IMR-90 (cell line): ENCODE measurements around the gene ZNF593OS. TPM values are rescaled to one million over a fixed set of nuclear protein-coding genes. Genes with fewer than 3 reads are reported as not detected.

ENCODE experiments used
- ATAC-seq: fragments of 200-7000 bp; cut with Tn5 transposase; 2 replicates; pipeline ENCODE4 v1.9.1; 2020; ENCODE audit warnings: low read depth, mild to moderate bottlenecking, moderate library complexity
- BruUV-seq: library from RNA; stranded (reverse); fragments of 400-500 nt; replicated peaks from 2 replicates; lab custom pipeline; 2021; lab: Mats Ljungman, UMichigan
- CTCF ChIA-PET: fragments of 300-600 bp; formaldehyde crosslinking; extraction: SDS; loops from one replicate; lab custom pipeline; 2021; ENCODE audit warnings: antibody characterized with exemption; lab: Yijun Ruan, JAX
- POLR2A ChIA-PET: fragments of 300-600 bp; sonication (Branson Sonifier 250); formaldehyde crosslinking; loops from one replicate; lab custom pipeline; 2022; ENCODE audit warnings: antibody characterized with exemption; ENCODE audit not compliant: unreplicated experiment; lab: Charles Lee
- DNase-seq: peaks from one replicate; pipeline ENCODE4 v3.0.0; 2013
- H2AFZ ChIP-seq: replicated peaks from 2 replicates; pipeline ENCODE3; 2013; ENCODE audit warnings: low read length, mild to moderate bottlenecking; ENCODE audit not compliant: poor library complexity
- H2AK5ac ChIP-seq: 2 replicates; pipeline ENCODE4 v1.6.1; 2013; ENCODE audit warnings: low read depth, low read length, inconsistent platforms
- H2AK9ac ChIP-seq: replicated peaks from 2 replicates; pipeline ENCODE3; 2013; ENCODE audit warnings: mild to moderate bottlenecking, low read depth, low read length, moderate library complexity; ENCODE audit not compliant: poor library complexity
- H2BK120ac ChIP-seq: 2 replicates; pipeline ENCODE4 v1.6.1; 2013; ENCODE audit warnings: low read depth, low read length, inconsistent platforms
- H2BK15ac ChIP-seq: 3 replicates; pipeline ENCODE4 v1.6.1; 2013; ENCODE audit warnings: low read depth, low read length, inconsistent platforms
- H2BK20ac ChIP-seq: 2 replicates; pipeline ENCODE4 v1.6.1; 2013; ENCODE audit warnings: low read depth, mild to moderate bottlenecking, inconsistent platforms, low read length, moderate library complexity
- H2BK5ac ChIP-seq: 2 replicates; pipeline ENCODE4 v1.6.1; 2013; ENCODE audit warnings: mild to moderate bottlenecking, low read depth, low read length, inconsistent platforms; ENCODE audit not compliant: poor library complexity, severe bottlenecking
- H3K14ac ChIP-seq: replicated peaks from 2 replicates; pipeline ENCODE4 v1.6.1; 2013; ENCODE audit warnings: low read depth, low read length, inconsistent platforms
- H3K18ac ChIP-seq: 2 replicates; pipeline ENCODE4 v1.6.1; 2013; ENCODE audit warnings: low read depth, low read length, control low read depth
- H3K23ac ChIP-seq: 2 replicates; pipeline ENCODE4 v1.6.1; 2013; ENCODE audit warnings: low read depth, low read length, inconsistent platforms
- H3K27ac ChIP-seq: 2 replicates; pipeline ENCODE4 v1.5.1; 2013; ENCODE audit warnings: mild to moderate bottlenecking, control low read depth, low read length; ENCODE audit not compliant: insufficient read depth
- H3K27me3 ChIP-seq: 2 replicates; pipeline ENCODE4 v1.6.1; 2013; ENCODE audit warnings: low read length; ENCODE audit not compliant: control insufficient read depth, insufficient read depth
- H3K36me3 ChIP-seq: 2 replicates; pipeline ENCODE4 v1.6.1; 2013; ENCODE audit warnings: low read length, mixed read lengths; ENCODE audit not compliant: control insufficient read depth, insufficient read depth
- H3K4ac ChIP-seq: 2 replicates; pipeline ENCODE4 v1.6.1; 2013; ENCODE audit warnings: low read depth, low read length, inconsistent platforms
- H3K4me1 ChIP-seq: 2 replicates; pipeline ENCODE4 v1.6.1; 2013; ENCODE audit warnings: low read length, mixed read lengths; ENCODE audit not compliant: control insufficient read depth, insufficient read depth
- H3K4me2 ChIP-seq: 2 replicates; pipeline ENCODE4 v1.6.1; 2013; ENCODE audit warnings: low read depth, mild to moderate bottlenecking, control low read depth, low read length, moderate library complexity
- H3K4me3 ChIP-seq: 2 replicates; pipeline ENCODE4 v1.5.1; 2013; ENCODE audit warnings: low read depth, mild to moderate bottlenecking, control low read depth, low read length, moderate library complexity; ENCODE audit not compliant: insufficient read depth
- H3K56ac ChIP-seq: 2 replicates; pipeline ENCODE4 v1.6.1; 2013; ENCODE audit warnings: low read length, inconsistent platforms; ENCODE audit not compliant: insufficient read depth; ENCODE audit errors: extremely low read depth
- H3K79me1 ChIP-seq, 2 experiments: 2 replicates each; pipeline ENCODE4 v1.6.1; 2013; ENCODE audit warnings: low read length in 2 of 2, inconsistent platforms in 1 of 2, low read depth in 1 of 2
- H3K9ac ChIP-seq: 2 replicates; pipeline ENCODE4 v1.6.1; 2013; ENCODE audit warnings: low read depth, low read length, control low read depth
- H3K9me1 ChIP-seq: 2 replicates; pipeline ENCODE4 v1.6.1; 2013; ENCODE audit warnings: low read length, inconsistent platforms; ENCODE audit not compliant: insufficient read depth
- H3K9me3 ChIP-seq: 2 replicates; pipeline ENCODE4 v1.6.1; 2013; ENCODE audit warnings: low read length; ENCODE audit not compliant: control insufficient read depth, insufficient read depth
- H4K20me1 ChIP-seq: 2 replicates; pipeline ENCODE4 v1.6.1; 2013; ENCODE audit warnings: low read length, inconsistent platforms; ENCODE audit not compliant: insufficient read depth
- H4K5ac ChIP-seq: 2 replicates; pipeline ENCODE4 v1.6.1; 2013; ENCODE audit warnings: mild to moderate bottlenecking, low read depth, low read length, control low read depth
- H4K8ac ChIP-seq, 2 experiments: 2 replicates each; pipeline ENCODE4 v1.6.1; 2013; ENCODE audit warnings: low read depth in 2 of 2, low read length in 2 of 2, control low read depth in 1 of 2, inconsistent platforms in 1 of 2
- H4K91ac ChIP-seq: 2 replicates; pipeline ENCODE4 v1.6.1; 2013; ENCODE audit warnings: low read depth, low read length, inconsistent platforms; ENCODE audit not compliant: insufficient read depth
- BHLHE40 ChIP-seq: fragments of 150-350 bp; IDR thresholded peaks from 2 replicates; pipeline ENCODE4 v1.6.1; 2016; ENCODE audit warnings: mild to moderate bottlenecking, low read depth, low read length
- CEBPB ChIP-seq: IDR thresholded peaks from 2 replicates; pipeline ENCODE4 v1.6.1; 2012; ENCODE audit warnings: low read depth, low read length, improper control_type of control experiment
- CHD1 ChIP-seq: IDR thresholded peaks from 2 replicates; pipeline ENCODE4 v1.6.1; 2012; ENCODE audit warnings: low read depth, low read length, improper control_type of control experiment
- CTCF ChIP-seq: conservative IDR thresholded peaks from 2 replicates; pipeline ENCODE4 v1.5.1; 2012; ENCODE audit warnings: mild to moderate bottlenecking, low read depth, low read length, improper control_type of control experiment
- ELK1 ChIP-seq: fragments of 150-350 bp; IDR thresholded peaks from 2 replicates; pipeline ENCODE4 v1.6.1; 2016; ENCODE audit warnings: low read depth, mild to moderate bottlenecking, low read length, moderate library complexity, borderline replicate concordance
- FOS ChIP-seq: fragments of 150-350 bp; IDR thresholded peaks from 2 replicates; pipeline ENCODE4 v1.6.1; 2016; ENCODE audit warnings: low read depth, low read length
- MAFK ChIP-seq: IDR thresholded peaks from 2 replicates; pipeline ENCODE4 v1.6.1; 2012; ENCODE audit warnings: low read depth, low read length, improper control_type of control experiment
- MAZ ChIP-seq: IDR thresholded peaks from 2 replicates; pipeline ENCODE4 v1.6.1; 2012; ENCODE audit warnings: low read depth, mild to moderate bottlenecking, low read length, improper control_type of control experiment, moderate library complexity, borderline replicate concordance
- MXI1 ChIP-seq: IDR thresholded peaks from 2 replicates; pipeline ENCODE4 v1.6.1; 2012; ENCODE audit warnings: low read depth, mild to moderate bottlenecking, low read length, moderate library complexity, borderline replicate concordance
- NFE2L2 ChIP-seq: fragments of 150-350 bp; IDR thresholded peaks from 2 replicates; pipeline ENCODE4 v1.6.1; 2016; ENCODE audit warnings: low read depth, mild to moderate bottlenecking, low read length
- POLR2A ChIP-seq: IDR thresholded peaks from 2 replicates; pipeline ENCODE4 v1.6.1; 2012; ENCODE audit warnings: mild to moderate bottlenecking, low read depth, low read length
- RAD21 ChIP-seq: IDR thresholded peaks from 2 replicates; pipeline ENCODE4 v1.6.1; 2012; ENCODE audit warnings: low read length, improper control_type of control experiment
- RCOR1 ChIP-seq: IDR thresholded peaks from 2 replicates; pipeline ENCODE4 v1.6.1; 2012; ENCODE audit warnings: mild to moderate bottlenecking, low read length, improper control_type of control experiment; ENCODE audit not compliant: insufficient replicate concordance
- RFX5 ChIP-seq: IDR thresholded peaks from 2 replicates; pipeline ENCODE4 v1.8.0; 2012; ENCODE audit warnings: low read depth, mild to moderate bottlenecking, low read length, moderate library complexity
- SMC3 ChIP-seq: fragments of 150-350 bp; IDR thresholded peaks from 2 replicates; pipeline ENCODE4 v1.6.1; 2016; ENCODE audit warnings: low read depth, mild to moderate bottlenecking, antibody characterized with exemption, low read length, moderate library complexity
- USF2 ChIP-seq: fragments of 150-350 bp; IDR thresholded peaks from 2 replicates; pipeline ENCODE4 v1.6.1; 2017; ENCODE audit warnings: mild to moderate bottlenecking, antibody characterized with exemption, low read length, low read depth
- WGBS, 2 experiments: methylation state at CpG; one replicate each; pipeline versions ENCODE4 v1.1.5 to v1.1.7; 2013; ENCODE audit warnings: missing lambda C conversion rate in 2 of 2; ENCODE audit not compliant: insufficient read length in 1 of 2; ENCODE audit errors: extremely low coverage in 2 of 2; 5-methylcytosine and 5-hydroxymethylcytosine counted together
- dilution Hi-C: fragments of 300-500 bp; cut with HindIII; formaldehyde crosslinking; loops from one replicate; pipeline ENCODE4 v1.14.3; 2018; ENCODE audit warnings: low sequenced_read_pairs; ENCODE audit not compliant: unreplicated experiment
- in situ Hi-C: fragments of 300-500 bp; cut with MboI; formaldehyde crosslinking; loops from 3 replicates; pipeline ENCODE4 v1.14.3; 2019; ENCODE audit warnings: low sequenced_read_pairs, inconsistent platforms, mixed read lengths
- intact Hi-C: fragments of 100-400 bp; cut with micrococcal nuclease; formaldehyde crosslinking; loops from 2 replicates; pipeline ENCODE4 v1.10.0; 2022
- polyA plus RNA-seq, 3 experiments: library from polyadenylated mRNA; depleted of rRNA; stranded (reverse); fragments of >200 nt; gene quantifications; 2 replicates each; pipeline ENCODE4 v1.2.3, GENCODE V29; 2012; ENCODE audit warnings: low replicate concordance in 1 of 3
- total RNA-seq: library from RNA; depleted of rRNA; stranded (reverse); fragments of >200 nt; gene quantifications from 2 replicates; pipeline ENCODE4 v1.2.3, GENCODE V29; 2012

ZNF593OS gene
- total and polyA plus RNA-seq, 2 of the 4 experiments (the other 2 are of a cell fraction), result not detected

- Histone ChIP-seq H4K91ac (no peak overlapping the region), H2BK120ac (no peak overlapping the region), H2BK15ac (no peak overlapping the region), H3K18ac (no peak overlapping the region), H3K4me2 (no peak overlapping the region), H3K56ac (no peak overlapping the region), H2AFZ (no peak overlapping the region), H3K4me1 (no peaks in the 10 kb centered on the region), H3K9me1 (no peaks in the 10 kb centered on the region), H3K23ac (no peak overlapping the region), H3K9me3 (no peaks in the 10 kb centered on the region), H4K20me1 (no peaks in the 10 kb centered on the region), H3K36me3 (no peaks in the 10 kb centered on the region), H4K5ac (no peak overlapping the region), H2AK9ac (no peak overlapping the region), H2BK20ac (no peak overlapping the region), H3K27me3 (peaks cover 36% of the 10 kb centered on the region), H3K9ac (no peak overlapping the region), H4K8ac (no peak overlapping the region), H2BK5ac (no peak overlapping the region), H3K14ac (no peak overlapping the region), H3K79me1 (no peaks in the 10 kb centered on the region), H2AK5ac (no peak overlapping the region), H3K27ac (no peak overlapping the region), H3K4ac (no peak overlapping the region), H3K4me3 (no peak overlapping the region)
- intact Hi-C loops (no loop called here), in situ Hi-C loops (no loop called here), dilution Hi-C loops (no loop called here)
- ChIA-PET POLR2A (interaction anchor here (0.7 kb wide), 1 partner anchor 164 kb away, joined by 3 read pairs; no protein-coding TSS in a partner anchor), CTCF (interaction anchor here (0.5 to 1.0 kb wide), 2 partner anchors 10 to 39 kb away, joined by 4 to 7 read pairs; no protein-coding TSS in a partner anchor)
- ATAC-seq (no peak), DNase-seq (no peak)
- WGBS, 2 experiments, result 53% methylated on average over 3 of the region's 6 CpGs; no CpG with 5 or more reads in 1 of the 2 experiments
- TF ChIP-seq MXI1 (no peak), NFE2L2 (no peak), MAZ (no peak), SMC3 (no peak), CHD1 (no peak), RFX5 (no peak), USF2 (no peak), FOS (no peak), ELK1 (no peak), CEBPB (no peak), CTCF (no peak), RAD21 (no peak), RCOR1 (no peak), BHLHE40 (no peak), MAFK (no peak), POLR2A (no peak)
- no TSS peak for BruUV-seq
Observed at GRCh38 chr1:26213335-26213905, 41.8 kb upstream of the ZNF593OS start.
